ENCODE results near the gene ZNF211.

DNA sequence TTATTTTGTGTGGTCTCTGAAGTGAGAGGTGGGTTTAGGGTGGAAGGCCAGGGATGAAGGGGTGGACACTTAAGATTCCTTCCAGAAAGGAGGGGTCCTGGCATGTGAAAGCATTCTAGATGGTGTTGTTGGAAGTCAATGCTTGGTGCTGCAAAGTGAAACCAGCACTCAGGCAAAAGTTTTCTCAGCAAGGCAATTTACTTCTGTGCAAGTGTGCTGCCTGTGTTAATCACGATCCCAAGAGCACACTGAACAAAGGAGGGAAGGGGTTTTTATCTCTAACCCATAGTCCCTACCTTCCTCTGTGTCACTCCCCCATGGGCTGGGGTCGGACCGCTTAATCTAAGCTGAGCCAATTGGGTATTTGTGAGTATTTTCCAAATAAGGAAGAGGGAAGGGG, 17.6 kb upstream of the ZNF211 start:
- TF ChIP-seq CTCF (IDR thresholded peaks at IDR 0.05) (no peak), POLR2A (IDR thresholded peaks at IDR 0.05) (no peak)

All from uterus (tissue), 2 donors.